GM12891 (cell line): ENCODE data around the gene GUCY2D.

Source experiments
- DNase-seq: peaks from one replicate; pipeline ENCODE4 v3.0.0; 2011; ENCODE audit warnings: low spot score; ENCODE audit not compliant: insufficient read length
- FAIRE-seq: peaks from 2 replicates; lab custom pipeline; 2011; peaks lifted over from hg19 to GRCh38; lab: Jason Lieb, UNC
- PAX5 ChIP-seq: IDR thresholded peaks from 2 replicates; pipeline ENCODE4 v1.6.1; 2011; ENCODE audit warnings: low read length, moderate library complexity, mild to moderate bottlenecking; ENCODE audit not compliant: insufficient read depth, severe bottlenecking
- POLR2A ChIP-seq: IDR thresholded peaks from 2 replicates; pipeline ENCODE4 v1.6.1; 2011; ENCODE audit warnings: low read depth, low read length, control low read depth
- POLR2AphosphoS5 ChIP-seq: IDR thresholded peaks from 2 replicates; pipeline ENCODE4 v1.6.1; 2011; ENCODE audit warnings: low read depth, low read length, control low read depth
- POU2F2 ChIP-seq: IDR thresholded peaks from 2 replicates; pipeline ENCODE4 v1.6.1; 2011; ENCODE audit warnings: low read depth, mild to moderate bottlenecking, control low read depth, low read length, moderate library complexity
- SPI1 ChIP-seq: IDR thresholded peaks from 2 replicates; pipeline ENCODE4 v1.6.1; 2011; ENCODE audit warnings: low read depth, low read length, control low read depth
- TAF1 ChIP-seq: IDR thresholded peaks from 2 replicates; pipeline ENCODE4 v1.6.1; 2011; ENCODE audit warnings: low read depth, low read length, control low read depth

Gene GUCY2D

DNA sequence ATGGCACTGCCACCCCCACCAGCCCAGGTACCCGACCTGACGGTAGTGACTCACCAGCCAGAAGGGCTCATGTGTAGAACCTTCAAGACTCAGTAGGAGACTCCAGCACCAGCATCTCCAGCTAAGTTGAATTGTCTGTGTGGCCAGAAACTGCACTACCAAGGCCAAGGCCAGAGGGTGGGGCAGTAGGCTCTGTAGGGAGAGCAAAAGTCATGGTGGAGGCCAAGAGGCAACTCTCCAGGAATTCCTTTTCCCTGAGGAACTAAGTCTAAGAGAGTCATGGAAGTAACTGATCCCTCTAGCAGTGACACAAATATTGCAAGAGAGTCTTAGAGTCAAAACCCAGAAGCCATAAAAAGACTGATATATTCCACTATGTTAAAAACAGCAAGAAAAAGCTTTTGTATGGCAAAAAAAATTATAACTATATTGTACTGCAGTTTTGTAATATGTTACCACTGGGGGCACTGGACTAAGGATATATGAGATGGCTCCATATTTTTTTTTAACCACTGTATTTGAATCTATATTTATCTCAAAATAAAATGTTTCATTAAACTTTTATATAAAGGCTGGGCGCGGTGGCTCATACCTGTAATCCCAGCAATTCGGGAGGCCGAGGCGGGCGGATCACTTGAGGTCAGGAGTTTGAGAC, 30.2 kb upstream of the GUCY2D start:
- TF ChIP-seq PAX5 (no peak), TAF1 (no peak), POLR2AphosphoS5 (no peak), POU2F2 (no peak), SPI1 (no peak), POLR2A (no peak)
- FAIRE-seq = no peak
- no peak for DNase-seq

- FAIRE-seq (no peak), DNase-seq (no peak)
- TF ChIP-seq POLR2AphosphoS5 = no peak
Observed at GRCh38 chr17:7974638-7975131, 27.7 kb upstream of the GUCY2D start.

- FAIRE-seq (no peak), DNase-seq (no peak)
- TF ChIP-seq PAX5 (no peak), POLR2A (no peak)
Observed at GRCh38 chr17:7977039-7977438, 25.4 kb upstream of the GUCY2D start.

DNA sequence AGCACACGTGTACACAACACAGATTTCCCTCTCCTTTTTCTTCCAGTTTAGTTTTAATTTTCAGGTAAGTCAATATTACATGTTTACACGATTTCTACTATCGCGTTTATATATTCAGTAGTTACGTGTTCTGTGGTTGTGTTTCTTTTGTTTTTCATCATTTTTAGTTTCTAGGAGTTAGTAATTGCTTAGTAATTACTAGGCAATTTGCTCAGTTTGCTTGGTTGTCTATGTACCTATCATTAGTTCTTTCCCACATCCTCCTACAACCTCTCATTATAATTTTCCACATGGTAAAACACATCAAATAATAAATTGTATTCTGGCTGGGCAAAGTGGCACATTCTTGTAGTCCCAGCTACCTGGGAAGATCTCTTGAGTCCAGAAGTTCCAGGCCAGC, 24.6 kb upstream of the GUCY2D start:
- FAIRE-seq (no peak), DNase-seq (no peak)
- TF ChIP-seq PAX5 (no peak), TAF1 (no peak)

GRCh38 chr17:7982173-7982572, 20.2 kb upstream of the GUCY2D start:
- no peak for FAIRE-seq

GRCh38 chr17:7982666-7983065, 19.7 kb upstream of the GUCY2D start:
- TF ChIP-seq TAF1 (no peak), POLR2A (no peak), POLR2AphosphoS5 (no peak), SPI1 (no peak), POU2F2 (no peak), PAX5 (no peak)
- DNase-seq = no peak
- FAIRE-seq = no peak

More at GRCh38 chr17:7982173-7982572, 20.2 kb upstream of the GUCY2D start:
- DNase-seq = no peak
- no peak for TF ChIP-seq TAF1
- TF ChIP-seq POLR2A = no peak

DNA sequence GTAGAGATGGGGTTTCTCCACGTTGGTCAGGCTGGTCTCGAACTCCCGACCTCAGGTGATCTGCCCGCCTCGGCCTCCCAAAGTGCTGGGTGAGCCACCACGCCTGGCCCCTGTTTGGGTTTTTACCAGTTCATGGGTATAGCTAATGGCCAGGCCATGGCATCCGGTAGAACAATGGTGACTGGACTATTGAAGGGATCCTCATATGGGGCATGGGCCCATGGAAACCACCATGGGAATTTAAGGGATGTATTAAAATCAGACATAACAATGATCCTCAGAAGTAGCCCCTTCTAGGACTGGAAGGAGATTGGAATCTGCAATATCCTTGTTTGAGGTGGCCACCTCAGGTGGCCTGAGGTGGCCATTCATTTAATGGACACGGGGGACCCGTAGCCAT, 17.5 kb upstream of the GUCY2D start:
- TF ChIP-seq POLR2AphosphoS5 (no peak), POLR2A (no peak), PAX5 (no peak), TAF1 (no peak), POU2F2 (no peak)
- DNase-seq (no peak), FAIRE-seq (no peak)

GRCh38 chr17:7987112-7987893, 15.1 kb upstream of the GUCY2D start:
- TF ChIP-seq POU2F2 (no peak), SPI1 (no peak), PAX5 (no peak), POLR2AphosphoS5 (no peak)
- FAIRE-seq = no peak

GRCh38 chr17:7988750-7989178, 13.7 kb upstream of the GUCY2D start:
- FAIRE-seq = peak; percentile 96
- peak; percentile 48 for DNase-seq
- TF ChIP-seq TAF1 = no peak
- TF ChIP-seq SPI1 = no peak
- no peak for TF ChIP-seq POU2F2
- no peak for TF ChIP-seq POLR2AphosphoS5
- no peak for TF ChIP-seq POLR2A
- no peak for TF ChIP-seq PAX5

More at GRCh38 chr17:7987112-7987893, 15.1 kb upstream of the GUCY2D start:
- DNase-seq = no peak

- TF ChIP-seq POLR2AphosphoS5 (no peak), POU2F2 (no peak), SPI1 (peak; percentile 8; the same call in 1 of the 2 replicates)
- DNase-seq = peak; percentile 82
- FAIRE-seq = peak; percentile 94
Observed at GRCh38 chr17:7989781-7990655, 12.4 kb upstream of the GUCY2D start.
